Activated T-cell treated with anti-CD3 and anti-CD28 coated beads, Interleukin-2, amount 50 U/mL, for 24 hours (primary cell): ENCODE data around the gene PRKAG2.

ENCODE experiments used
- DNase-seq: peaks from one replicate; pipeline ENCODE4 v3.0.0-alpha.2; 2020
- H3K27ac Mint-ChIP-seq: 2 replicates; pipeline ENCODE4 v1.8.0; 2020; ENCODE audit warnings: mild to moderate bottlenecking, mixed read lengths
- H3K27me3 Mint-ChIP-seq: 2 replicates; pipeline ENCODE4 v1.8.0; 2020; ENCODE audit warnings: mixed read lengths
- H3K36me3 Mint-ChIP-seq: 2 replicates; pipeline ENCODE4 v1.8.0; 2020; ENCODE audit warnings: low read depth, mixed read lengths
- H3K4me1 Mint-ChIP-seq: 2 replicates; pipeline ENCODE4 v1.8.0; 2020; ENCODE audit warnings: low read depth, mixed read lengths
- H3K4me3 Mint-ChIP-seq: 2 replicates; pipeline ENCODE4 v1.8.0; 2020; ENCODE audit warnings: mild to moderate bottlenecking, moderate library complexity, mixed read lengths
- H3K9me3 Mint-ChIP-seq: 2 replicates; pipeline ENCODE4 v1.8.0; 2020; ENCODE audit warnings: mixed read lengths

Gene PRKAG2

GRCh38 chr7:151621961-151622360, 255.0 kb downstream of the PRKAG2 start:
- no peak overlapping the region for H3K27ac Mint-ChIP-seq
- DNase-seq, result no peak
- no peak overlapping the region for H3K4me3 Mint-ChIP-seq
- no peaks in the 10 kb centered on the region for H3K9me3 Mint-ChIP-seq
- peaks cover 35% of the 10 kb centered on the region for H3K36me3 Mint-ChIP-seq
- H3K4me1 Mint-ChIP-seq, result peaks cover 23% of the 10 kb centered on the region
- no peaks in the 10 kb centered on the region for H3K27me3 Mint-ChIP-seq

DNA sequence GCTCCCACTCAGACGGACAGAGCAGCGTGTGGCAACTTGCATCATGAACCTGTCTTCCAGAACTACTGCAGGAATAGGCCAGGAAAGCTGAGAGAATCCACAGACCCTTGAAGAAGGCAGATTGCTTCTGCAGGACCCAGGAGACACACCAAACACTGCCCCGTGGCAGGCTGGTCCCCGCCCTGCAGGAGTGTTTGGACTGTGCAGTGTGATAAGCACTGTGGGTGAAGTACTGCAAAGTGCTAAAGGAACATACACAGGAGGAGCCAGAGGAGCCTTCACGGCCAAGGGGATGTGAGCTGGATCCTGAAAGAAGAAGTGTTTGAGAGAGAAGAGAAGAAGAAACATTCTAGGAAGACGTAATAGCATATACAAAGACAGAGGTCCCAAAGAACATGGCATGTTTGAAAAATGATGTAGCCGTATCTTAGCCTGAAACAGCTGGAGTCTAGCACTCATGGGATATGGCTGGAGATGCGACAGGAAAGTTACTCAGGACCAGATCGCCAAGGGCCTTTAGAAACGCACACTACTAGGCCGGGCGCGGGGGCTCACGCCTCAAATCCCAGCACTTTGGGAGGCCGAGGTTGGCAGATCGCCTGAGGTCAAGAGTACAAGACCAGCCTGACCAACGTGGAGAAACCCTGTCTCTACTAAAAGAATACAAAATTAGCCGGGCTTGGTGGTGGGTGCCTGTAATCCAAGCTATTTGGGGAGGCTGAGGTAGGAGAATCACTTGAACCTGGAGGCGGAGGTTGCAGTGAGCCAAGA, 260.3 kb downstream of the PRKAG2 start:
- Mint-ChIP-seq H3K27ac (no peak overlapping the region), H3K36me3 (peaks cover 18% of the 10 kb centered on the region), H3K27me3 (no peaks in the 10 kb centered on the region), H3K9me3 (no peaks in the 10 kb centered on the region), H3K4me3 (no peak overlapping the region), H3K4me1 (no peaks in the 10 kb centered on the region)
- no peak for DNase-seq

DNA sequence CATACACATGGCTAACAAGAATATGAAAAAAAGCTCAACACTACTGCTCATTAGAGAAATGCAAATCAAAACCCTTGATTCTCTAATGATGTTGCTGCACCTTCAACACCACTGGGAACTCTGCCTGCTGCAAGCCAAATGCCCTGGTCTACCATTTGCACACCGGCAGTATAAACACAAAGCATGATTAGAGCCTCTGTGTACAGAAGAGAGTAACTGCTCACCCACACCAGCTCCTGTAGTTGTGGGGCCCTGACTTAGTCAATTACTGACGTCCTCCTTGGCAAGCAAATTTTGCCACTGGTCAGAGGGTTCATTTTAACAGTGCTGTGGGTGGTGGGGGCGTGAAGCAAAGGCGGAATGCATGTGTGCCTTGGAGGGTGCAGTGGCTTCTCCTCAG, 261.1 kb downstream of the PRKAG2 start:
- H3K9me3 Mint-ChIP-seq, result no peaks in the 10 kb centered on the region
- no peak for DNase-seq
- no peaks in the 10 kb centered on the region for H3K4me1 Mint-ChIP-seq
- H3K4me3 Mint-ChIP-seq, result no peak overlapping the region
- peaks cover 15% of the 10 kb centered on the region for H3K36me3 Mint-ChIP-seq
- no peaks in the 10 kb centered on the region for H3K27me3 Mint-ChIP-seq
- H3K27ac Mint-ChIP-seq, result no peak overlapping the region

- H3K36me3 Mint-ChIP-seq, result peaks cover 12% of the 10 kb centered on the region
- no peak overlapping the region for H3K4me3 Mint-ChIP-seq
- no peak for DNase-seq
- H3K27ac Mint-ChIP-seq, result no peak overlapping the region
- H3K9me3 Mint-ChIP-seq, result no peaks in the 10 kb centered on the region
- H3K27me3 Mint-ChIP-seq, result no peaks in the 10 kb centered on the region
- H3K4me1 Mint-ChIP-seq, result no peaks in the 10 kb centered on the region
Observed at GRCh38 chr7:151615058-151615457, 261.9 kb downstream of the PRKAG2 start.

DNA sequence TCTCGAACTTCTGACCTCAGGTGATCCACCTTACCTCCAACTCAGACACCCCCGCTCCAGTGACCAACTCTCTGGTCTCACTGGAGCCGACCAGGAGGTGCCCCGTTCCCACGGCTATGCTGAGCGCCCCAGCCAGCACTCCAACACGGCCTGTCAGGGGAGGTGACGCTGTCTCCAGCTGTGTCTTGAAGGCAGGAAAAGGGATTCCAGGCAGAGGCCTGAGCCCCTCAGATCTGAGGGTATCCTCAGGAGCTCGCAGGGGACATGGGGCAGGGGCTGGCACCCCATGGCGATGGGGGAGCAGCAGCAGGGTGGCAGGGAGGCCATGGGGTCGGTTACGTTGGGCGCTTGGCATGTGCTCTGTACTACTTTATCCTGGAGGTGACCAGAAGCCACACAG, 262.9 kb downstream of the PRKAG2 start:
- Mint-ChIP-seq H3K36me3 (peaks cover 12% of the 10 kb centered on the region), H3K27me3 (no peaks in the 10 kb centered on the region), H3K4me3 (no peak overlapping the region), H3K27ac (no peak overlapping the region), H3K4me1 (peaks cover 7% of the 10 kb centered on the region), H3K9me3 (no peaks in the 10 kb centered on the region)
- no peak for DNase-seq

DNA sequence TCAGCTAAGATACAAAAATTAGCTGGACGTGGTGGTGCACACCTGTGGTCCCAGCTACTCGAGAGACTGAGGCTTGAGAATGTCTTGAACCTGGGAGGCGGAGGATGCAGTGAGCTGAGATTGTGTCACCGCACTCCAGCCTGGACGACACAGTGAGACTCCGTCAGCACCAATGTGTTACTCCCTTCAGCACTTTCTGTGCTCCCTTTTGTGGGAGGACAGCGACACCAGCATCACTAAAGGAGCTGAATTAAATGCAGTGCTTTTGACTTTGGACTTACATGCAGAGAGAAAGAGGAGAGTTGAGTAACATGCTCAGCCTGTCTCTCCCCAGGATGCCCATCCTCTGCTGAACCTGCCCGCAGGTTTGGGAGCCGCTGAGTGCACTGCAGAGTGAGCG, 265.0 kb downstream of the PRKAG2 start:
- H3K4me1 Mint-ChIP-seq, result peaks cover 19% of the 10 kb centered on the region
- H3K4me3 Mint-ChIP-seq, result no peak overlapping the region
- H3K9me3 Mint-ChIP-seq, result no peaks in the 10 kb centered on the region

DNA sequence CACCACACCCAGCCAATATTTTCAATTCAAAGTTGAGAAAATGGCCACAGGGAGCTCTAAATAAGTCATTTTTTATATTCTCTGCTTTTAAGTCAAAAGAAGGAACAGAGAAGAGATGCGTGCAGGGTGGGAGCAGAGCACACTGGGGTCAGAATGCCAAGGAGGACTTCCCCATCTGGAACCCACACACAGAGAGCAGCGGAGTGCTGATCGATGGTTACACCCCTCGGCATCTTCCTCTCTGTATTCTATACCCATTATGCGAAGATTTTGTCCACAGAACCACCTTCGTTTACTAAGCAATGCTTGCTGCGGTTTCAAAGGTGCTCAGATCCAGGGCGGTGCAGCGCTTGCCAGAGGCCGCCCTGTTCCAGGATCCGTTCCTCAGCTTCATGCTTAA, 265.9 kb downstream of the PRKAG2 start:
- peaks cover 19% of the 10 kb centered on the region for H3K4me1 Mint-ChIP-seq
- H3K27ac Mint-ChIP-seq, result no peak overlapping the region
- peaks cover 12% of the 10 kb centered on the region for H3K36me3 Mint-ChIP-seq

More for the DNA sequence above, 265.0 kb downstream of the PRKAG2 start:
- DNase-seq, result no peak
- Mint-ChIP-seq H3K36me3 (peaks cover 12% of the 10 kb centered on the region), H3K27ac (no peak overlapping the region), H3K27me3 (no peaks in the 10 kb centered on the region)

DNA sequence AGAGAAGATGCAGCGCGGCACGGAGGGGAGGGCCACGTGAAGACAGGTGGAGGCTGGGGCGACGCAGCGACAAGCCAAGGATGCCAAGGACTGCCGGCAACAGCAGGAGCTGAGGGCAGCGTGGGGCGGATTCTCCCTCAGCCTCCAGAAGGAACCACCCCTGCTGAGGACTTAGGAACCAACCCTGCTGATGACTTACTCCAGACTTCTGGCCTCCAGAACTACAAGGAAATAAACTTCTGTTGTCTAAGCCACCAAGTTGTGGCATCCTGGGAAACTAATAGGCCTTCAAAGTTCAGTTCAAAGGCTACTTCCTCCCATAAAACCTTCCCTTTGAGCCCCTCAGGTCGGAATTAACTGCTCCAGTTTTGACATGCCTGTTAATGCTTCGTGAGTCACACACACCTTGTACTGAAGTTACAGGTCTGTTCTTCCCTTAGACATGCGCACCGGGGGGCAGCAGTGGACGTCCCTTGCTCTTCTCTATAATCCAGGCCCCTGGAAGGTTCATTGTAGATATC, 268.8 kb downstream of the PRKAG2 start:
- Mint-ChIP-seq H3K4me3 (no peak overlapping the region), H3K27ac (no peak overlapping the region), H3K4me1 (peaks cover 21% of the 10 kb centered on the region), H3K27me3 (no peaks in the 10 kb centered on the region), H3K36me3 (peaks cover 22% of the 10 kb centered on the region), H3K9me3 (no peaks in the 10 kb centered on the region)
- DNase-seq, result no peak

More for the DNA sequence above, 265.9 kb downstream of the PRKAG2 start:
- no peak for DNase-seq
- H3K4me3 Mint-ChIP-seq, result no peak overlapping the region
- no peaks in the 10 kb centered on the region for H3K9me3 Mint-ChIP-seq
- H3K27me3 Mint-ChIP-seq, result no peaks in the 10 kb centered on the region

- no peak overlapping the region for H3K27ac Mint-ChIP-seq
- DNase-seq, result no peak
- no peak overlapping the region for H3K4me3 Mint-ChIP-seq
Observed at GRCh38 chr7:151607464-151607867, 269.4 kb downstream of the PRKAG2 start.

DNA sequence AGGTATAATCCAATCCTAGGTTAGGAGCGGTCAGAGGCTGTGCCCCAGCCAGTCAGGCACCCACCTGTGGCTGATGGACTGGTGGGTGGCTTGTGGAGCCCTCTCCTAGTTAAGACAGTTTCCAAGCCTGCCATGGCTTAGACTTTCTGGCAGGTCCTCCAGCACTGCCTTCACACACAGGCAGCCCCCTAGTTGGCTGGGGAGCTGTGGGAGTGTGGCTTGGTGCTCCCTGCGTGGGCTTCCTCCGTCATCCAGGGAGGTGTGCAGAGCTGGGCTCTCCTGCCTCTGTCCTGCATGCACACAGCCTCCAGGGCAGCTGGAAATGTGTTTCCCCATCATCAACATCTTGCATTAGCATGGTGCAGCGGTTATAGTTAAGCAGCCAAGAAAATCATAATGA, 273.0 kb downstream of the PRKAG2 start:
- Mint-ChIP-seq H3K4me3 (no peak overlapping the region), H3K9me3 (no peaks in the 10 kb centered on the region), H3K27me3 (no peaks in the 10 kb centered on the region), H3K36me3 (peaks cover 16% of the 10 kb centered on the region), H3K27ac (peak overlapping the region; percentile 27), H3K4me1 (peaks cover 28% of the 10 kb centered on the region)
- no peak for DNase-seq

More at GRCh38 chr7:151607464-151607867, 269.4 kb downstream of the PRKAG2 start:
- peaks cover 24% of the 10 kb centered on the region for H3K4me1 Mint-ChIP-seq
- H3K27me3 Mint-ChIP-seq, result no peaks in the 10 kb centered on the region
- peaks cover 25% of the 10 kb centered on the region for H3K36me3 Mint-ChIP-seq
- no peaks in the 10 kb centered on the region for H3K9me3 Mint-ChIP-seq

- Mint-ChIP-seq H3K27me3 (no peaks in the 10 kb centered on the region), H3K4me1 (peaks cover 30% of the 10 kb centered on the region), H3K36me3 (peaks cover 16% of the 10 kb centered on the region), H3K4me3 (no peak overlapping the region), H3K9me3 (no peaks in the 10 kb centered on the region), H3K27ac (no peak overlapping the region)
- DNase-seq, result no peak
Observed at GRCh38 chr7:151601521-151602305, 275.2 kb downstream of the PRKAG2 start.

- no peak overlapping the region for H3K27ac Mint-ChIP-seq
- H3K9me3 Mint-ChIP-seq, result no peaks in the 10 kb centered on the region
- peaks cover 16% of the 10 kb centered on the region for H3K36me3 Mint-ChIP-seq
- no peak overlapping the region for H3K4me3 Mint-ChIP-seq
- H3K27me3 Mint-ChIP-seq, result no peaks in the 10 kb centered on the region
- peaks cover 30% of the 10 kb centered on the region for H3K4me1 Mint-ChIP-seq
- no peak for DNase-seq
Observed at GRCh38 chr7:151600331-151600730, 276.6 kb downstream of the PRKAG2 start.

DNA sequence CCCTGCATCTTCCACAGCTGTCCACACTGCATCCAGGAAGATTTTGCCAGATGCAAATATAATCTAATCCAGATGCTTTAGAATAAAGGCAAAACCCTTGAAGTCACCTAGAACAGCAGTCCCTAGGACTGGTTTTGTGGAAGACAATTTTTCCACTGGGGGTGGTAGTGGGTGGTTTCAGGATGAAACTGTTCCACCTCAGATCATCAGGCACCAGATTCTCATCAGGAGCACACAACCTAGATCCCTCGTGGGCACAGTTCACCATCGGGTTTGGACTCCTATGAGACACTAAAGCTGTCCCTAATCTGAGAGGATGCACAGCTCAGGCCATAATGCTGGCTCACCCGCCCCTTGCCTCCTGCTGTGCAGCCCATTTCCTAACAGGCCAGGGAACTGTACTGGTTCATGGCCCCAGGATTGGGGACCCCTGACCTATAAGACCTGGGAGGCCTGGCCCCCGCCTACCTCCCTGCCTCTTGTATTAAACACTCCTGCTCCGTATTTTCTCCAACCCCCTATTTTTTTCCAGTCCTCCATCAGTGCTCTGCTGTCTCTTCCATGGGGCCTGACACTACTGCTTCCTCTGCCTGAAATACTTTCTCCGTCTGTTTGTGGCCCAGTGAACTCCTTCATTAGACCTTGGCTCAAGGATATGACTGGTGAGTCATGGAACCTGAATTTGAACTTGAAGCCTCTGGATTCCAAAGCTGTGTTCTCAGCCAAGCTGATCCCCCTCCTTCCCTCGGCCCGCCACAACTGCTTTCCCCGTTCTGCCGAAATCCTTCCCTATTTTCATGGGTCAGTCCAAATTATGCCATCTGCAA, 277.3 kb downstream of the PRKAG2 start:
- DNase-seq, result no peak
- Mint-ChIP-seq H3K36me3 (peaks cover 16% of the 10 kb centered on the region), H3K4me3 (no peak overlapping the region), H3K27ac (no peak overlapping the region), H3K9me3 (no peaks in the 10 kb centered on the region), H3K27me3 (no peaks in the 10 kb centered on the region), H3K4me1 (peaks cover 30% of the 10 kb centered on the region)
